GM19240 (cell line): ENCODE data around the gene WIZ.

Experiments
- DNase-seq: peaks from one replicate; pipeline ENCODE4 v3.0.0; 2011; ENCODE audit warnings: low spot score; ENCODE audit not compliant: insufficient read length

Gene WIZ

DNA sequence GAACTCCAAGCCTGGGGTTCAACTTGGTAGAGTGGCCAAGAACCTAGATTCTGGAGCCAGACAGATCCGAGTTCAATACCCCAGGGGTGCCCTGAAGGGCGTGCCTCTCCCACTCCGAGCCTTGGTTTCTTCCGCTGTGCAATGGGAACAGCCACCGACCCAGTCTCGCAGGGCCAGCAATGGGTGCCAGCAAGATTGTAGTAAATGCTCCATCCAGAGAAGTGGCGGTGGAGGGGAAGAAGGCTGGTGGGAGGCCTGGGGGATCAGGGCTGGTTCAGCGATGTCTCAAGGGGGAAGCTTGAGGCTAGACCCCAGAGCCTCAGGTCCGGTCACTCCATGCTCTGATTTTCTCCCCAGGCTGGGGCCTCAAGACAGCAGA is 4.5 kb downstream of the WIZ start:
- DNase-seq: no peak

- no peak for DNase-seq
These were observed 5.1 kb downstream of the WIZ start for GRCh38 chr19:15444505-15445226.

- no peak for DNase-seq
These were observed 5.9 kb downstream of the WIZ start for GRCh38 chr19:15443838-15444237.

- no peak for DNase-seq
These were observed 6.4 kb downstream of the WIZ start for GRCh38 chr19:15443325-15443724.

DNA sequence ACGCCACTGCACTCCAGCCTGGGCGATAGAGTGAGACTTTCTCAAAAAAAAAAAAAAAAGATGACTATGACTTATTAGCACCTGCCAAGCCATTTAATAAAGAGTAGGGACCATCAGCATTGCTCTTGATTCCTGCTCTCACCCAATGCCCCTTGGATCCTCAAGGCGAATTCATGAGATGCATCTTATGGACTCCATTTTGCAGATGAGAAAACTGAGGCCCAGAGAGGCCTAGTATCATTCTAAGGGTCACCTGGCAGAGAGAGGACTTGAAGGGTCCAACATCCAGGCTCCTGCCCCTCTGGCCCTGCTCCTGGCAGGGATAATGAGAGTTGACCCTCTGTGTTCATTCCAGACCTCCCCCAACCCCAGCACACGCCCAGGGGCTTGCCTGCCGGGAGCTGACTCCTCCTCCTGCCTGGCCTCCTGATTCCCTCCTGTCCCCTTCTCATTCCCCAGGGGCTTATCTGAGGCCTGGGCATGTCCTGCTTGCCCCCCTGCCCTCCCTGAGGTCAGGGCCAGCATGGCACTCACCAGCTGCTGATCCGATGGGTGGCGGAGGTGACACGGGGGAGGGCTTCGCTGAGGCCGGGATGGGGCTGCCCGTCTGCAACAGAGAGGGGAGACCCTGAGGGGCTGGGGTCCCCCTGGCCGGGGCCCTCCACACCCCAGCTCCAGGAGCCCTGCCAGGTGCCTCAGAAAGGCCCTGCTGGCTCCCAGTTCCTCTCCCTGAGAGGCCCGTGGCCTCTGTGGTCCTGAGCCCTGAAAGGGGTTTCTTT is 7.4 kb downstream of the WIZ start:
- no peak for DNase-seq

GRCh38 chr19:15441317-15441716 is 8.4 kb downstream of the WIZ start:
- DNase-seq: no peak

DNA sequence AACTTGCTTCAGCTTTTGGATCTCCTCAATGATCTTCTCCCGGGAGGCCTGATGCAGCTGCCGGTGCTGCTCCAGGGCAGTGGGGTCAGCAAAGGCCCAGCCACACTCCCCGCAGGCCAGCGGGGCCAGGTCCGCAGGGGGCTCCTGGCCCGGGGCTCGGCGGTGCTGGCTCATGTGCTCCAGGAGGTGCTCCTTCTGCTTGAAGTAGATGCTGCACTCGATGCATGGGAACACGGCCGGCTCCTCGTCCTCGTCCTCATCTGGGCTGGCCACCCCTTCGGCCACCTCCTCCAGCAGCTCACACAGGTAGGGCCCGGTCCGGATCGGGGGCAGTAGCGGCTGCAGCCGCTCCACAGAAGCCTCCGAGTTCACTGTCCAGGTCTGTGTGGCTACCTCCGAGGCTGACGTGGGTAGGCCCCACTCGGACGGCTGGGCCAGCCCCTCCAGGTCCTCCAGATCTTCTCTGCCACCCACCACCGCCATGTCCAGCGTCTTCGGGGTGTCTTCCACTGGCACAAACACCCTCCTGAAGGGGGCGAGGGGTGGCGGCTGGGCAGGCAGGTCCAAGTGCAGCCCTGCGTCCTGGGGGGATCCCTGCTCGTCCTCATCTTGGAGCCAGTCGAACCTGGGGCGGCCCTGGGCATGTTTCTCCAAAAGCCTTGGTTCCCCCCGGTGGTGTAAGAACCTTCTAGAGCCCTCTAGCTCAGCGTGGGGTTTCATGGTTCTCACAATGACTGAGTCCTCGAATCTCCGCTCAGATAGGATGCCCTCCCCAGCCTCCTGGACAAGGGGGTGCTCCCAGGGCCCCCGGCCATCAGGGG is 9.7 kb downstream of the WIZ start:
- DNase-seq: no peak

DNA sequence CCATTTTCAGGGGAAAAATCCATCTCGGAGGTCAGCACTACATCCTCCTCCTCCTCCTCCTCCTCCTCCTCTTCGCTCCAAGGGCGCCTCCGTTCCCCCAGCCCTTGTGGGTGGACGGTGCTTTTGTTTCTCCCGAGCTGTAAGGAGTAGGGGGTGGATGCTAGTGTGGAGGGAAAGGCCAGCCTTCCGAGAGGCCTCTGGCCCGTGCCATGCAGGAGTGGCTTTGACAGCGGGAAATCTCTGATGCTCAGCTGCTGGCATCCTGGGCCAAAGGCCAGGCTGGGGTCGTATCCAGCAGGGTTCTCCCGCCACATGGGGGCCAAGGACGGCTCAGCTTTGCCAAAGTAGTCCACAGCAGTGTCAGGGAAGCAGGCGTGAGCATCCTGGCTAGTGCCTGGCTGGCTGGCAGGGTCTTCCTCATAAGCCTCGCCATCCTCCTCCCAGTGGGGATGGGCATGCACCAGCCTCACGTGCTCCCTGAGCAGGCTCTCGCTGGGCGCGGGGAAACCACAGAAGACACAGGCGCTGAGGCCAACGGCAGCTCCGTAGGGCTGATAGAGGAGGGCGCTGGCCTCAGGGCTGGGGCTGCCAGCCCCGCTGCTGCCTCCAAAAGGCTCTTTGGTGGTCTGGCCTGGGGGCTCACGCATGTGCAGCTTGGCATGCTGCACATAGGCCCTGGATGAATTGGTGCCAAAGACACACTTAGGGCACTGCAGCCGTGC is 10.5 kb downstream of the WIZ start:
- no peak for DNase-seq

GRCh38 chr19:15438577-15438976 is 11.2 kb downstream of the WIZ start:
- DNase-seq: no peak

DNA sequence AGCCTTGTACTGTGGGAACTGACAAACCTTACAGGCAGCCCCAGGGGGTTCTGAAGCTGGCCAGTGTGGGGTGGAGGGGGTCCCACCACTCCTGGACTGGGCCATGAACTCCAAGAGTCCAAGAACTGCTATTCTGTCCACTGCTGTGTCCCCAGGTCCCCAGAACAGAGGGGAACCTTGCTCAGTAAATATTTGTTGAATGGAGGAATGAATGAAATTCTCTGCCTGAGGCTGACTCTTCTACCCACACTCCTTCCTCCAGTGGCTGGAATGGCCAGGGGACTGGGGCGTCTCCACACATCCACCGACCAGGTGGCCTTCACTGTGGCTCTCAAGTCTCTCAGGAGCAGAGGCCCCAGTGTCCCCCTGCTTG is 11.6 kb downstream of the WIZ start:
- no peak for DNase-seq

DNA sequence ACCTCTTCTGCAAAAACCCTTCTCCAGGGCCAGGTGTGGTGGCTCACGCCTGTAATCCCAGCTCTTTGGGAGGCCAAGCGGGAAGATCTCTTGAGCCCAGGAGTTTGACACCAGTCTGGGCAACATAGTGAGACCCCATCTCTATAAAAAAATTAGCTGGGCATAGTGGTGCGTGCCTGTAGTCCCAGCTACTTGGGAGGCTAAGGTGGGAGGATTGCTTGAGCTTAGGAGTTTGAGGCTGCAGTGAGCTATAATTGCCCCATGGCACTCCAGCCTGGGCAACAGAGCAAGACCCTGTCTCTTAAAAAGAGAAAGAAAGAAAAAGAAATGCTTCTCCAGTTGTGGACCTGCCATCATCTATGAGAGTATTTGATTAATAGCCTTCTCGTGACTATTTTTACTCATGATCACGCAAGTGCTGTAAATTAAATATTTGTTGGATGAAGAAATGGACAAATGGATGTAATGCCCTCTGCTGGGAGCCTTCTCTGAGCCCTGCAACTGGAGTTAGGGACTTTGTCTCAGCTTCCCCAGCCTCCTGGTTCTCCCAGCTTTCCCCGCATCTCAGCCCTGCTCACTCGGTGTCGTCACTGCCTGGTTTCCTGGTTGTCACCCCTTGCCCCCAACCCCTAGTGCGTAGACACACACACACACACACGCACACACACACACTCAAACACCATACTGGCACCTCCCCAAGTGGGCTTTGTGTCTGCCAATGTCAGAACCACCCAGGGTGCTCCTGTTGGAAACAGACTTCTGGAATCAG is 12.2 kb downstream of the WIZ start:
- no peak for DNase-seq

- no peak for DNase-seq
These were observed 13.0 kb downstream of the WIZ start for GRCh38 chr19:15436826-15437110.

DNA sequence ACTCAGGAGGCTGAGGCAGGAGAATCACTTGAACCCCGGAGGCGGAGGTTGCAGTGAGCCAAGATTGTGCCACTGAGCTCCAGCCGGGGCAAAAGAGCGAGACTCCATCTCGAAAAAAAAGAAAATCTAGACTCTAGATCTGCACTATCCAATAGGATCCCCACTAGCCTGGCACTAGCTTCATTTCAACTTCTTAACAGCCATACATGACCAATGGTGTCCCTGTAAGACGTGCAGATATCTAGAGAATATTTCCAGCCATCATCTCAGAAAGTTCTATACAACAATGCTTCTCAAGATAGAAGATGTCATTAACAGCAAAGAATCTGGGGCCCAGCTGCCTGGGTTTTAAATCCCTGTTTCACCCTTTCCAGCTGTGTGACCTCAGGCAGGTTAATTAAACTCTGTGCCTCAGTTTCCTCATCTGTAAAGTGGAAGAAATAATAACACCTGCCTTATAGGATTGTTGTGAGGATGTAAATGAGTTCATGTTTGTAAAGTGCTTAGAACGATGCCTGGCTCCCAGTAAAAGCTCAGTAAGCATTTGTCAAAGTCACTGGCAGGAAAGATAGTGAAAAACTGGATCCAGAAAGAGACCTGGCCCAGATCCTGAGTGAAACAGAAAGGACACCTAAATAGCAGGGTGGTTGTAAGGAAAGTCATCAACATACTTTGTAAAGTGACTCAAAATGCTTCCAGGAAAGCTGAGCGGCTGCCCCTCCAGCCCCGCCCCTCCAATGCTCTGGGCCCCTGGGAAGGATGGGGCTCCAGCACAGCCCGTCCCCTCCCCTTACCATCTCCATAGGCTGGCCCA is 13.5 kb downstream of the WIZ start:
- DNase-seq: no peak

DNA sequence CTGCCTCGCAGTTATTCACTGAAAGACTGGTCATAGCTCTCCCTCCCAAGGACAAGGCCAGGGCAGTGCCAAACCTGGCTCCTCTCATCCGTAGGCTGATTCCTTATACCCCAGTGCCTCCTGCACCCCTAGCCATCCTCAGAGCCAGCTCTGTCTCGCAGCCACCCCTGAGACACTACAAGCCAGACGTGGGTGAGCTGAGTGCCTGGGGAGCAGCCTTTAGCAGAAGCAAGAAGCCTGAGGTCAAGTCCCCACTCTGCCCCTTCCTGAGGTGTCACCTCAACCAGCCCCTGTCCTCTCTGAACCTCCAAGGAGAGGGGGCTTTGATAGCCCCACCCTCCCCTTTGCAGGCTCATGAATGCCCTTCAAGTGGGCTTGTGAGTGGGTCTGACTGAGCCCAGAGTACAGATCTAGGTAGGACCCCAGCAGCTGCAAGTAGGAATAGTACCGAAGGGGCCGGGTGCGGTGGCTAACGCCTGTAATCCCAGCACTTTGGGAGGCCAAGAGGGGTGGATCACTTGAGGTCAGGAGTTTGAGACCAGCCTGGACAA is 16.2 kb downstream of the WIZ start:
- no peak for DNase-seq

- peak; percentile 100 for DNase-seq
These were observed 16.9 kb downstream of the WIZ start for GRCh38 chr19:15432629-15433518.

DNA sequence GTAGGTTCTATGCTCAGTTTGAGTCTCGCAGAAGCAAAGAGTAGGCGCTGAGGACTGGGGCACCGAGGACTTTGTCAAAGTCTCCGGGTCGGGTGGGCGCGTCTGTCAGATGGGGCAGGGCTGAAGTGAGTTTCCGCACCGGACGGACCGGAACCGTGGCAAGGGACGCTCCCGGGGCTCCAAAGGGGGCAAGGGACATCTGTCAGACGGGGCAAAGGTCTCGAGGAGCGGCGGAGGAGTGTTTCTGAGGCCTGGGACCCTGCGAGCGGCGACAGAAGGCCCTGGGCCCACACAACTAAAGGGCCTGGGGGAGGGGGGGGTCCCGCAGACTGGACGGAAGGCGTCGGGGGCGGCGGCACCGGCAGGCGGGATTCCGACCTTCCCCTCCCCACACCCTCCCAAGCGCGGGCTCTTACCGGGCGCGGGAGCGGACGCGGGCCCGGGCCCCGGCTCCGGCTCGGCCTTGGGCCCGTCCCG is 17.7 kb downstream of the WIZ start:
- DNase-seq: peak; percentile 81

GRCh38 chr19:15431396-15432017 is 18.2 kb downstream of the WIZ start:
- DNase-seq: no peak

GRCh38 chr19:15430526-15431120 is 19.1 kb downstream of the WIZ start:
- DNase-seq: no peak
